Natural killer cell (primary cell): ENCODE data around the gene TTLL11. TPM values are rescaled to one million over a fixed set of nuclear protein-coding genes. Genes with fewer than 3 reads are reported as not detected.
"Not testable (repeated sequence)": the region's sequence is repeated elsewhere in the genome, so short reads cannot be mapped to it uniquely, and the experiment has no call there.

Experiments used
- ATAC-seq, 3 donors: fragments of 150-1000 bp in 2 of 3; fragments of 200-7000 bp in 1 of 3; cut with Tn5 transposase; 1 replicate in 1 of 3; 2 replicates in 2 of 3; pipeline ENCODE4 v1.10.0; 2021; ENCODE audit warnings: mild to moderate bottlenecking in 2 of 3, moderate library complexity in 2 of 3
- DNase-seq, 2 donors: peaks; one replicate each; pipeline versions ENCODE4 v3.0.0 to v3.0.0-alpha.2; 2013 to 2021; ENCODE audit warnings: mixed read lengths in 1 of 2
- H3K27ac ChIP-seq: one replicate; pipeline ENCODE4 v1.5.1; 2013; ENCODE audit warnings: mild to moderate bottlenecking, low read length
- H3K27me3 ChIP-seq: one replicate; pipeline ENCODE4 v1.6.1; 2013; ENCODE audit warnings: low read length; ENCODE audit not compliant: control insufficient read depth, insufficient read depth
- H3K36me3 ChIP-seq: one replicate; pipeline ENCODE4 v1.6.1; 2013; ENCODE audit warnings: low read length; ENCODE audit not compliant: control insufficient read depth, insufficient read depth
- H3K4me1 ChIP-seq: one replicate; pipeline ENCODE4 v1.6.1; 2013; ENCODE audit warnings: low read length; ENCODE audit not compliant: control insufficient read depth, insufficient read depth
- H3K4me3 ChIP-seq: one replicate; pipeline ENCODE4 v1.5.1; 2013; ENCODE audit warnings: low read length
- H3K9me3 ChIP-seq: one replicate; pipeline ENCODE4 v1.6.1; 2013; ENCODE audit warnings: low read length; ENCODE audit not compliant: control insufficient read depth, insufficient read depth
- H3K27ac Mint-ChIP-seq, 2 donors: one replicate each; pipeline ENCODE4 v1.8.0; 2022; ENCODE audit warnings: mild to moderate bottlenecking in 2 of 2, mixed read lengths in 2 of 2, moderate library complexity in 1 of 2
- H3K27me3 Mint-ChIP-seq, 2 donors: one replicate each; pipeline ENCODE4 v1.8.0; 2022; ENCODE audit warnings: low read depth in 2 of 2, mixed read lengths in 2 of 2
- H3K36me3 Mint-ChIP-seq: one replicate; pipeline ENCODE4 v1.8.0; 2022; ENCODE audit warnings: mixed read lengths
- H3K4me1 Mint-ChIP-seq, 2 donors: one replicate each; pipeline ENCODE4 v1.8.0; 2022; ENCODE audit warnings: mixed read lengths in 2 of 2
- H3K4me3 Mint-ChIP-seq: one replicate; pipeline ENCODE4 v1.8.0; 2022; ENCODE audit warnings: mild to moderate bottlenecking, moderate library complexity, mixed read lengths
- H3K9me3 Mint-ChIP-seq, 2 donors: one replicate each; pipeline ENCODE4 v1.8.0; 2022; ENCODE audit warnings: mixed read lengths in 2 of 2
- WGBS: methylation state at CpG from one replicate; pipeline ENCODE4 v1.1.7; 2013; ENCODE audit warnings: missing lambda C conversion rate; ENCODE audit not compliant: insufficient coverage; 5-methylcytosine and 5-hydroxymethylcytosine counted together
- intact Hi-C: fragments of 100-400 bp; cut with micrococcal nuclease; formaldehyde crosslinking; loops from one replicate; pipeline ENCODE4 v1.14.2; 2022
- total RNA-seq, 4 donors: library from RNA; stranded (reverse); fragments of 120-200 nt in 1 of 4; gene quantifications; one replicate each; pipeline versions ENCODE4 v1.2.3 to v1.2.4, GENCODE V29; 2013 to 2022
- TF ChIP-seq, protein P1 (sequence below): fragments of 200-600 bp; IDR thresholded peaks from one replicate; pipeline ENCODE4 v1.8.0; 2022; ENCODE audit warnings: antibody characterized with exemption

TTLL11 gene
- total RNA-seq, 3 donors from 2014 or later (not counting 1 experiment from before 2014, with no cell fraction given) = 3.4 to 4.6 (median 3.6) TPM

DNA sequence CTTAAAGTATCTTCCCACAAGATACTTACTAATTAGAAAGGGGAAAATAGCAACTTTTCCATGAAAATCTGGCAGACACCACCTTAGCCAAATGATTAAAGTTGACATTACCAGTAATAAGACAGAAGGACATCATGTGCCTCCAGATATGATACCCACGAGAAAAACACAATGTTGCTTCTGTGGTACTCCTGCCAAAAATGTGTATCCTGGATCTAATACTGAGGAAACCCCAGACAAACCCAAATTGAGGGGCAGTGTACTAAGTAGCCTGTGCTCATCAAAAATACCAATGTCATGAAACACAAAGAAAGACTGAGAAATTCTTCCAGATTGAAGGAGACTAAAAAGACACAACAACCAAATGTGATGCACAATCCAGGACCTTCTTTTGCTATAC is 85.3 kb downstream of the TTLL11 start:
- WGBS = 79% methylated on average over 1 of the region's 1 CpG
- intact Hi-C loops = no loop called here
- no peaks in the 10 kb centered on the region for H3K9me3 ChIP-seq

DNA sequence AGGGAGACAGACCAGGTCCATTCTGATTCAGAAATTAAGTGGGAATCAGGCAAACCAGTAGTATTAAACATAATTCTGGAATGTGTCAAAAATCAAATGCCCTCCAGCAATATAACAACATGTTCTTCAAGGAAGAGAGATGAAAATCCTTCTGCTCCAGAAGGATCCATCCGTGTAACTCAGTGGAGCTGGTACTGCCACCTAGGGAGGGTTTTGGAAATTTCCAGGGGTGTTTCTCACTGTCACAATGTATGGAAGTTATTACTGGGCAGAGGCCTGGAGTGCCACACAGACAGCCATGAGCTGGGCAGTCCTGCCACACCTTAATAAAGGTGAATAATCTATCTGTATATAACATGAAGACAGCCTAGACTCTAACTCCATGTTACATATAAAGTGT is 87.5 kb downstream of the TTLL11 start:
- intact Hi-C loops = no loop called here
- no peaks in the 10 kb centered on the region for H3K36me3 ChIP-seq
- no peak for ATAC-seq
- no peaks in the 10 kb centered on the region for H3K9me3 Mint-ChIP-seq
- H3K36me3 Mint-ChIP-seq = no peaks in the 10 kb centered on the region
- H3K27ac ChIP-seq = no peak overlapping the region
- H3K4me3 ChIP-seq = no peak overlapping the region
- no peaks in the 10 kb centered on the region for H3K9me3 ChIP-seq
- TF ChIP-seq, protein P1, sequence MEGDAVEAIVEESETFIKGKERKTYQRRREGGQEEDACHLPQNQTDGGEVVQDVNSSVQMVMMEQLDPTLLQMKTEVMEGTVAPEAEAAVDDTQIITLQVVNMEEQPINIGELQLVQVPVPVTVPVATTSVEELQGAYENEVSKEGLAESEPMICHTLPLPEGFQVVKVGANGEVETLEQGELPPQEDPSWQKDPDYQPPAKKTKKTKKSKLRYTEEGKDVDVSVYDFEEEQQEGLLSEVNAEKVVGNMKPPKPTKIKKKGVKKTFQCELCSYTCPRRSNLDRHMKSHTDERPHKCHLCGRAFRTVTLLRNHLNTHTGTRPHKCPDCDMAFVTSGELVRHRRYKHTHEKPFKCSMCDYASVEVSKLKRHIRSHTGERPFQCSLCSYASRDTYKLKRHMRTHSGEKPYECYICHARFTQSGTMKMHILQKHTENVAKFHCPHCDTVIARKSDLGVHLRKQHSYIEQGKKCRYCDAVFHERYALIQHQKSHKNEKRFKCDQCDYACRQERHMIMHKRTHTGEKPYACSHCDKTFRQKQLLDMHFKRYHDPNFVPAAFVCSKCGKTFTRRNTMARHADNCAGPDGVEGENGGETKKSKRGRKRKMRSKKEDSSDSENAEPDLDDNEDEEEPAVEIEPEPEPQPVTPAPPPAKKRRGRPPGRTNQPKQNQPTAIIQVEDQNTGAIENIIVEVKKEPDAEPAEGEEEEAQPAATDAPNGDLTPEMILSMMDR = no peak
- no peak overlapping the region for H3K4me3 Mint-ChIP-seq
- WGBS = 85% methylated on average over 1 of the region's 1 CpG
- H3K27me3 Mint-ChIP-seq = no peaks in the 10 kb centered on the region
- H3K27ac Mint-ChIP-seq = no peak overlapping the region
- H3K27me3 ChIP-seq = no peaks in the 10 kb centered on the region
- peaks cover 0 to 4% of the 10 kb centered on the region in 2 donors for H3K4me1 Mint-ChIP-seq
- no peaks in the 10 kb centered on the region for H3K4me1 ChIP-seq
- DNase-seq = no peak

More for the DNA sequence above, 85.3 kb downstream of the TTLL11 start:
- TF ChIP-seq, protein P1 = no peak
- Histone ChIP-seq H3K4me1 (no peaks in the 10 kb centered on the region), H3K27me3 (no peaks in the 10 kb centered on the region), H3K27ac (no peak overlapping the region), H3K36me3 (no peaks in the 10 kb centered on the region), H3K4me3 (no peak overlapping the region)
- Mint-ChIP-seq H3K9me3 (no peaks in the 10 kb centered on the region), H3K27me3 (no peaks in the 10 kb centered on the region), H3K27ac (no peak overlapping the region), H3K4me3 (no peak overlapping the region), H3K36me3 (no peaks in the 10 kb centered on the region), H3K4me1 (peaks cover 0 to 4% of the 10 kb centered on the region in 2 donors)
- ATAC-seq = no peak
- no peak for DNase-seq

DNA sequence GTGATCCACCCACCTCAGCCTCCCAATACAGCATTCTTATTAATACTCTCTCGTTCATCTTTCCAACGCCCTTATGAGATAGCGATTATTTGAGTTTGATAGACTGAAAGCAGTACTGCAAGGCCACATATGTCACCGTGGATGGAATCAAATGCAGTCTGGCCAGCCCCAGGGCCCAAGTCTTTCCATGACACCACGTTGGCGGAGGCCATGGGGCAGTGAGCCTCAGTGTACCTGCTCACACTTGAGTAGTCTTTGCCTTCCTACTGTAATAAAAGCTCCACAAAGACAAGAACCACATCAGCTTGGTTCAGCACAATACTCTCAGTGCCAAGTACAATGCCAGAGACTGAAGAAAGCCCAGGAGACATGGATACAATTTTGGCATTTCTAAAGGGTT is 88.5 kb downstream of the TTLL11 start:
- H3K4me1 Mint-ChIP-seq = peaks cover 0 to 4% of the 10 kb centered on the region in 2 donors
- no peak for ATAC-seq
- TF ChIP-seq, protein P1 = no peak
- no peaks in the 10 kb centered on the region for H3K27me3 ChIP-seq
- WGBS = 94% methylated on average over 6 of the region's 6 CpGs
- H3K27ac Mint-ChIP-seq = no peak overlapping the region
- H3K4me1 ChIP-seq = no peaks in the 10 kb centered on the region
- intact Hi-C loops = no loop called here
- no peak overlapping the region for H3K4me3 Mint-ChIP-seq
- H3K9me3 Mint-ChIP-seq = no peaks in the 10 kb centered on the region
- no peaks in the 10 kb centered on the region for H3K36me3 Mint-ChIP-seq
- no peaks in the 10 kb centered on the region for H3K9me3 ChIP-seq
- no peaks in the 10 kb centered on the region for H3K36me3 ChIP-seq
- no peaks in the 10 kb centered on the region for H3K27me3 Mint-ChIP-seq
- no peak for DNase-seq
- no peak overlapping the region for H3K4me3 ChIP-seq
- no peak overlapping the region for H3K27ac ChIP-seq

DNA sequence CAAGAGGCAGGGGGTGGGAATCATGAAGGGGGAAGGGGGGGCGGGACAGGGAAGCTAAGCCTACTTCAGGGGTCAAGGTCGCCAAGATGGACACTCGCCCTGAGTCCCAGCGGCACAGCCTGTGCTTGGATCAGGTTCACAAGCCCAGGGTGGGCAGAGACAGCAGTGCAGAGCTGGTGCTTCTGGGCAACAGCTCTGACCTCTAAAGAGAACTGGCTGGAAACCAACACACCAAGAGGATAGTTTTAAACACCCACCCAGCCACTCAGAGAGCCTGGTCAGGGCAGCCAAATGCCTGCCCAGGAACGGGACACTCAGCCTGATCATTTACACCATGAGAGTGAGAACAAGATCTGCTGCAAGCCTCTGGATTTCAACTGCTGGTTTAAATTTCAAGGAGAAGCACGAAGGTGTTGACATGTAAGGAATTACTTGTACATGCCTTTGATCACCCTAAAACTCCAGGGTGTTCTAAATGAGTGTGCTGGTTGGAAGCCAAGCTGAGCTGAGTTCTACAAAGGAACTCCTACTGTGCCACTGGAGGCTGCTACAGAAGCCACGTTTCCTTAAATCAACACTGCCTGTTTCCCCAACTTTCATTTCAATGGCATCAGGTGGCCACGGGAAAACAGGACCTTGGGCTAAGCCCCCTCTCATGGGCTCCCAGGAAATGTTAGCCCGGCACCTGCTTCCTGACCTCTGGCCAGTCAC is 91.5 kb downstream of the TTLL11 start:
- Mint-ChIP-seq H3K4me3 (no peak overlapping the region), H3K4me1 (peaks cover 0 to 4% of the 10 kb centered on the region in 2 donors), H3K36me3 (no peaks in the 10 kb centered on the region), H3K27ac (no peak overlapping the region), H3K27me3 (no peaks in the 10 kb centered on the region), H3K9me3 (no peaks in the 10 kb centered on the region)
- intact Hi-C loops = no loop called here
- Histone ChIP-seq H3K36me3 (no peaks in the 10 kb centered on the region), H3K27me3 (no peaks in the 10 kb centered on the region), H3K27ac (no peak overlapping the region), H3K4me1 (no peaks in the 10 kb centered on the region), H3K4me3 (no peak overlapping the region), H3K9me3 (no peaks in the 10 kb centered on the region)
- ATAC-seq = no peak
- TF ChIP-seq, protein P1 = no peak
- 86% methylated on average over 9 of the region's 9 CpGs for WGBS
- no peak for DNase-seq

DNA sequence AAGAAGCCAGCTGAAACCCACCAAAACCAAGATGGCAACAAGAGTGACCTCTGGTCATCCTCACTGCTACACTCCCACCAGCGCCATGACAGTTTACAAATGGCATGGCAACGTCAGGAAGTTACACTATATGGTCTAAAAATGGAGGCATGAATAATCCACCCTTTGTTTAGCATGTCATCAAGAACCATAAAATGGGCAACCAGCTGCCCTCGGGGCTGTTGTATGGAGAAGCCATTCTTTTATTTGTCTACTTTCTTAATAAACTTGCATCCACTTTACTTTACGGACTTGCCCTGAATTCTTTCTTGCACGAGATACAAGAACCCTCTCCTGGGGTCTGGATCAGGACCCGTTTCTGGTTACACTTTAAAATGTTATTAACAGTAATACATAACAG is 92.6 kb downstream of the TTLL11 start:
- H3K36me3 Mint-ChIP-seq, DNase-seq, H3K36me3 ChIP-seq, H3K27ac Mint-ChIP-seq, H3K9me3 Mint-ChIP-seq, H3K9me3 ChIP-seq, H3K4me1 Mint-ChIP-seq, intact Hi-C loops, H3K27me3 ChIP-seq, ATAC-seq, H3K4me1 ChIP-seq, H3K27ac ChIP-seq, H3K4me3 Mint-ChIP-seq, H3K4me3 ChIP-seq, H3K27me3 Mint-ChIP-seq: not testable (repeated sequence)
- WGBS = 91% methylated on average over 6 of the region's 6 CpGs
